GM12801 (cell line): ENCODE measurements around the gene PALLD.

Experiments
- CTCF ChIP-seq: IDR thresholded peaks from one replicate; pipeline ENCODE4 v1.5.1; 2011; ENCODE audit warnings: control low read depth; ENCODE audit not compliant: insufficient read length; ENCODE audit errors: extremely low read depth

PALLD gene

GRCh38 chr4:168880072-168880675, 383.3 kb downstream of the PALLD start:
- TF ChIP-seq CTCF, result no peak

GRCh38 chr4:168880811-168881595, 384.2 kb downstream of the PALLD start:
- TF ChIP-seq CTCF, result no peak

- TF ChIP-seq CTCF, result no peak
Observed at GRCh38 chr4:168881781-168882420, 385.0 kb downstream of the PALLD start.

GRCh38 chr4:168882650-168883233, 385.9 kb downstream of the PALLD start:
- TF ChIP-seq CTCF, result no peak

- no peak for TF ChIP-seq CTCF
Observed at GRCh38 chr4:168883513-168883912, 386.7 kb downstream of the PALLD start.

GRCh38 chr4:168884251-168885124, 387.6 kb downstream of the PALLD start:
- no peak for TF ChIP-seq CTCF

- TF ChIP-seq CTCF, result no peak
Observed at GRCh38 chr4:168885400-168885799, 388.5 kb downstream of the PALLD start.
